ENCODE results near the gene PP2D1.

DNA sequence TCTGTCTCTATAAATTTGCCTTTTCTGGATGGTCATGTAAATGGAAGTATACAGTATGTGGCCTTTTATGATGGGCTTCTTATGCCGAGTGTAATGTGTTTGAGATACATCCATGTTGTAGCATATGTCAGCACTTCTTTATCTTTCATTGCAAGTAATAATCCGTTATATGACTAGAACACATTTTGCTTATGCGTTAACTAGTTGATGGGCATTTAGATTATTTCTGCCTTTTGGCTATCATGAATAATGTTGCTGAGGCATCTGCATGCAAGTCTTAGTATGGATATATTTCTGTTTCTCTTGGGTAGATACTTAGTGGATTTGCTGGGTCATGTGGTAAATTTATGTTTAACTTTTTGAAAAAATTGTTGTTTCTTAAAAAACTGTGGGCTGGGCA, 47.9 kb upstream of the PP2D1 start:
- no peak for TF ChIP-seq CTCF (IDR thresholded peaks at IDR 0.05)
- TF ChIP-seq POLR2AphosphoS5 (IDR thresholded peaks at IDR 0.05; ENCODE audit: low read depth, low read length), result no peak
- no peak for TF ChIP-seq SIN3A (IDR thresholded peaks at IDR 0.05; ENCODE audit: borderline replicate concordance, insufficient read depth, low read depth, low read length)
